Measurements from ENCODE around the gene EHD4. TPM values are rescaled to one million over a fixed set of nuclear protein-coding genes. Genes with fewer than 3 reads are reported as not detected.

The EHD4 gene
- polyA plus RNA-seq, 2 donors = 12.7 to 13.4 TPM

- 38 to 41% methylated on average over 1 of the region's 1 CpG for whole genome bisulfite sequencing, 2 donors
- Histone ChIP-seq H3K27me3 (ENCODE audit: control insufficient read depth in 1 of 2, insufficient read depth in 2 of 2, low read length in 2 of 2) (no peaks in the 10 kb centered on the region), H3K27ac (ENCODE audit: low read depth in 2 of 2, low read length in 1 of 2) (peak overlapping the region; percentile 87 to 94), H3K4me1 (ENCODE audit: control insufficient read depth in 2 of 2, insufficient read depth in 2 of 2, low read length in 1 of 2) (peaks cover 0 to 6% of the 10 kb centered on the region in 2 donors), H3K4me3 (ENCODE audit: low read depth in 1 of 2, low read length in 2 of 2) (no peak overlapping the region), H3K36me3 (ENCODE audit: control insufficient read depth in 2 of 2, insufficient read depth in 2 of 2, low read length in 1 of 2) (no peaks in the 10 kb centered on the region), H3K9me3 (ENCODE audit: control insufficient read depth in 2 of 2, insufficient read depth in 1 of 2, low read depth in 1 of 2, low read length in 1 of 2) (no peaks in the 10 kb centered on the region)
These were observed 38.1 kb upstream of the EHD4 start for GRCh38 chr15:42010434-42010833.

GRCh38 chr15:42009474-42009873, 37.1 kb upstream of the EHD4 start:
- no peaks in the 10 kb centered on the region for H3K27me3 ChIP-seq (ENCODE audit: control insufficient read depth in 1 of 2, insufficient read depth in 2 of 2, low read length in 2 of 2)
- H3K27ac ChIP-seq (ENCODE audit: low read depth in 2 of 2, low read length in 1 of 2) = no peak overlapping the region
- 84 to 91% methylated on average over 5 of the region's 5 CpGs for WGBS, 2 donors
- no peak overlapping the region for H3K4me3 ChIP-seq (ENCODE audit: low read depth in 1 of 2, low read length in 2 of 2)
- H3K36me3 ChIP-seq (ENCODE audit: control insufficient read depth in 2 of 2, insufficient read depth in 2 of 2, low read length in 1 of 2) = no peaks in the 10 kb centered on the region
- H3K4me1 ChIP-seq (ENCODE audit: control insufficient read depth in 2 of 2, insufficient read depth in 2 of 2, low read length in 1 of 2) = peaks cover 0 to 6% of the 10 kb centered on the region in 2 donors
- H3K9me3 ChIP-seq (ENCODE audit: control insufficient read depth in 2 of 2, insufficient read depth in 1 of 2, low read depth in 1 of 2, low read length in 1 of 2) = no peaks in the 10 kb centered on the region

GRCh38 chr15:42009022-42009421, 36.7 kb upstream of the EHD4 start:
- Histone ChIP-seq H3K4me3 (ENCODE audit: low read depth in 1 of 2, low read length in 2 of 2) (no peak overlapping the region), H3K36me3 (ENCODE audit: control insufficient read depth in 2 of 2, insufficient read depth in 2 of 2, low read length in 1 of 2) (no peaks in the 10 kb centered on the region), H3K9me3 (ENCODE audit: control insufficient read depth in 2 of 2, insufficient read depth in 1 of 2, low read depth in 1 of 2, low read length in 1 of 2) (no peaks in the 10 kb centered on the region), H3K27me3 (ENCODE audit: control insufficient read depth in 1 of 2, insufficient read depth in 2 of 2, low read length in 2 of 2) (no peaks in the 10 kb centered on the region), H3K27ac (ENCODE audit: low read depth in 2 of 2, low read length in 1 of 2) (no peak overlapping the region), H3K4me1 (ENCODE audit: control insufficient read depth in 2 of 2, insufficient read depth in 2 of 2, low read length in 1 of 2) (peaks cover 0 to 6% of the 10 kb centered on the region in 2 donors)

GRCh38 chr15:42007386-42007785, 35.0 kb upstream of the EHD4 start:
- H3K27ac ChIP-seq (ENCODE audit: low read depth in 2 of 2, low read length in 1 of 2) = no peak overlapping the region
- no peaks in the 10 kb centered on the region for H3K9me3 ChIP-seq (ENCODE audit: control insufficient read depth in 2 of 2, insufficient read depth in 1 of 2, low read depth in 1 of 2, low read length in 1 of 2)
- 94 to 100% methylated on average over 1 of the region's 1 CpG for WGBS, 2 donors
- peaks cover 0 to 6% of the 10 kb centered on the region in 2 donors for H3K4me1 ChIP-seq (ENCODE audit: control insufficient read depth in 2 of 2, insufficient read depth in 2 of 2, low read length in 1 of 2)
- no peaks in the 10 kb centered on the region for H3K36me3 ChIP-seq (ENCODE audit: control insufficient read depth in 2 of 2, insufficient read depth in 2 of 2, low read length in 1 of 2)
- H3K27me3 ChIP-seq (ENCODE audit: control insufficient read depth in 1 of 2, insufficient read depth in 2 of 2, low read length in 2 of 2) = no peaks in the 10 kb centered on the region
- no peak overlapping the region for H3K4me3 ChIP-seq (ENCODE audit: low read depth in 1 of 2, low read length in 2 of 2)

GRCh38 chr15:42002333-42002732, 30.0 kb upstream of the EHD4 start:
- Histone ChIP-seq H3K27ac (ENCODE audit: low read depth in 2 of 2, low read length in 1 of 2) (no peak overlapping the region), H3K9me3 (ENCODE audit: control insufficient read depth in 2 of 2, insufficient read depth in 1 of 2, low read depth in 1 of 2, low read length in 1 of 2) (no peaks in the 10 kb centered on the region), H3K36me3 (ENCODE audit: control insufficient read depth in 2 of 2, insufficient read depth in 2 of 2, low read length in 1 of 2) (no peaks in the 10 kb centered on the region), H3K4me1 (ENCODE audit: control insufficient read depth in 2 of 2, insufficient read depth in 2 of 2, low read length in 1 of 2) (peaks cover 0 to 2% of the 10 kb centered on the region in 2 donors), H3K4me3 (ENCODE audit: low read depth in 1 of 2, low read length in 2 of 2) (no peak overlapping the region), H3K27me3 (ENCODE audit: control insufficient read depth in 1 of 2, insufficient read depth in 2 of 2, low read length in 2 of 2) (no peaks in the 10 kb centered on the region)
- WGBS, 2 donors = 81 to 82% methylated on average over 6 of the region's 6 CpGs

GRCh38 chr15:42001236-42001635, 28.9 kb upstream of the EHD4 start:
- WGBS, 2 donors = 70 to 81% methylated on average over 4 of the region's 4 CpGs
- H3K36me3 ChIP-seq (ENCODE audit: control insufficient read depth in 2 of 2, insufficient read depth in 2 of 2, low read length in 1 of 2) = no peaks in the 10 kb centered on the region
- no peaks in the 10 kb centered on the region for H3K27me3 ChIP-seq (ENCODE audit: control insufficient read depth in 1 of 2, insufficient read depth in 2 of 2, low read length in 2 of 2)
- H3K4me3 ChIP-seq (ENCODE audit: low read depth in 1 of 2, low read length in 2 of 2) = no peak overlapping the region
- H3K4me1 ChIP-seq (ENCODE audit: control insufficient read depth in 2 of 2, insufficient read depth in 2 of 2, low read length in 1 of 2) = peaks cover 0 to 2% of the 10 kb centered on the region in 2 donors
- no peak overlapping the region for H3K27ac ChIP-seq (ENCODE audit: low read depth in 2 of 2, low read length in 1 of 2)
- no peaks in the 10 kb centered on the region for H3K9me3 ChIP-seq (ENCODE audit: control insufficient read depth in 2 of 2, insufficient read depth in 1 of 2, low read depth in 1 of 2, low read length in 1 of 2)

- peaks cover 0 to 2% of the 10 kb centered on the region in 2 donors for H3K4me1 ChIP-seq (ENCODE audit: control insufficient read depth in 2 of 2, insufficient read depth in 2 of 2, low read length in 1 of 2)
- WGBS, 2 donors = 83 to 84% methylated on average over 15 of the region's 15 CpGs
- H3K27me3 ChIP-seq (ENCODE audit: control insufficient read depth in 1 of 2, insufficient read depth in 2 of 2, low read length in 2 of 2) = no peaks in the 10 kb centered on the region
- H3K4me3 ChIP-seq (ENCODE audit: low read depth in 1 of 2, low read length in 2 of 2) = no peak overlapping the region
- no peaks in the 10 kb centered on the region for H3K9me3 ChIP-seq (ENCODE audit: control insufficient read depth in 2 of 2, insufficient read depth in 1 of 2, low read depth in 1 of 2, low read length in 1 of 2)
- H3K27ac ChIP-seq (ENCODE audit: low read depth in 2 of 2, low read length in 1 of 2) = no peak overlapping the region
- H3K36me3 ChIP-seq (ENCODE audit: control insufficient read depth in 2 of 2, insufficient read depth in 2 of 2, low read length in 1 of 2) = no peaks in the 10 kb centered on the region
These were observed 27.2 kb upstream of the EHD4 start for GRCh38 chr15:41999290-42000285.

- Histone ChIP-seq H3K27ac (ENCODE audit: low read depth in 2 of 2, low read length in 1 of 2) (no peak overlapping the region), H3K27me3 (ENCODE audit: control insufficient read depth in 1 of 2, insufficient read depth in 2 of 2, low read length in 2 of 2) (no peaks in the 10 kb centered on the region), H3K9me3 (ENCODE audit: control insufficient read depth in 2 of 2, insufficient read depth in 1 of 2, low read depth in 1 of 2, low read length in 1 of 2) (no peaks in the 10 kb centered on the region), H3K4me1 (ENCODE audit: control insufficient read depth in 2 of 2, insufficient read depth in 2 of 2, low read length in 1 of 2) (peaks cover 0 to 2% of the 10 kb centered on the region in 2 donors), H3K4me3 (ENCODE audit: low read depth in 1 of 2, low read length in 2 of 2) (no peak overlapping the region), H3K36me3 (ENCODE audit: control insufficient read depth in 2 of 2, insufficient read depth in 2 of 2, low read length in 1 of 2) (no peaks in the 10 kb centered on the region)
- WGBS, 2 donors = 39 to 53% methylated on average over 3 of the region's 3 CpGs
These were observed 25.5 kb upstream of the EHD4 start for GRCh38 chr15:41997845-41998244.

- Histone ChIP-seq H3K4me3 (ENCODE audit: low read depth in 1 of 2, low read length in 2 of 2) (no peak overlapping the region), H3K9me3 (ENCODE audit: control insufficient read depth in 2 of 2, insufficient read depth in 1 of 2, low read depth in 1 of 2, low read length in 1 of 2) (no peaks in the 10 kb centered on the region), H3K27ac (ENCODE audit: low read depth in 2 of 2, low read length in 1 of 2) (no peak overlapping the region), H3K4me1 (ENCODE audit: control insufficient read depth in 2 of 2, insufficient read depth in 2 of 2, low read length in 1 of 2) (peaks cover 0 to 2% of the 10 kb centered on the region in 2 donors), H3K27me3 (ENCODE audit: control insufficient read depth in 1 of 2, insufficient read depth in 2 of 2, low read length in 2 of 2) (no peaks in the 10 kb centered on the region), H3K36me3 (ENCODE audit: control insufficient read depth in 2 of 2, insufficient read depth in 2 of 2, low read length in 1 of 2) (no peaks in the 10 kb centered on the region)
- WGBS, 2 donors = 81 to 93% methylated on average over 13 of the region's 13 CpGs
These were observed 24.7 kb upstream of the EHD4 start for GRCh38 chr15:41996921-41997592.
